ENCODE measurements around the gene MRPL24.

Gene MRPL24

GRCh38 chr1:156690675-156691036 lies 50.2 kb downstream of the MRPL24 start:
- no peak for DNase-seq

GRCh38 chr1:156689953-156690674 lies 50.8 kb downstream of the MRPL24 start:
- no peak for DNase-seq

DNA sequence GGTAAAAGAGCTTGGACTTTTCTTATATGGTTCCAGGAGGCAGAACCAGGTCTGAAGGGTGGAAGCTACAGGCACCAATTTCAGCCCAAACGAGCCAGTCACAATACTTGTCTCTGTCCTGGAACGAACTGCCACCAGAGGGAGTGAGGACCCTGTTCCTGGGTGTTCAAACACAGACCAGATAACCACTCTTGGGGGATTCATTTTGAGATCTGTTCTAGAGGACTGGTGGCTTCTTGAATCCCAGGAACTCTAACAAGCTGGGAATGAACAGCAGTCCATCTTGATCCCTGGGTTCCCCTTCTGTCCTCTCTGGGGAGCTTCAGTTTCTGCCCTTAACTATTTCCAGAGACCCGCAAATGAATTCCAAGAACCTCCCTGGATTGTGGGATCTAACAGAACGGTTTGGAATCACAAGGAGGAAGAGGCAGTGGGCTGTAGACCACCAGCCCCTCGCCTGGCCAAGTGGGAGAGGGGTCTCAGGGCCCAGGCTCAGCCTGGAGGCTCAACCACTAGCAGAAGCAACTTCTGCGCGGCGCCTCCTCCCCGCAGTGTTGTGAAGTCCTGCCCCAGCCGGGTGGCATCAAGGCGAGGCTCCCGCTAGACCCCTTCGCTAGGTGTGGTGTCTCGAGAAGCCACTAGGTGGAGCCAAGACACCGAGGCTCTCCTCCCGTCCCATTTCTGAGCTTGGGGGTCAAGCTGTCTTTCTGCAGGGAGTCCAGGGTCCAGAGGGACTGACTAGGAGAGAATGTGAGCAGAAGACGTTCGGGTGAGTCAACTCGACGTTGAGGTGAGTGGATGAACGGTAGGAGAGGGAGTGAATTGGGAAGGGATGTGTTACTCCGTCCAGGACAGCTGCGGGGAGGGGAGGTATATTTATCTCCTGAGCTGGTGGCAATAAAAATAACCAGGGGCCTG lies 51.6 kb downstream of the MRPL24 start:
- peak; percentile 76 to 91 for DNase-seq

All from NCI-H187 (cell line).